Measurements from ENCODE around the gene MGLL.

DNA sequence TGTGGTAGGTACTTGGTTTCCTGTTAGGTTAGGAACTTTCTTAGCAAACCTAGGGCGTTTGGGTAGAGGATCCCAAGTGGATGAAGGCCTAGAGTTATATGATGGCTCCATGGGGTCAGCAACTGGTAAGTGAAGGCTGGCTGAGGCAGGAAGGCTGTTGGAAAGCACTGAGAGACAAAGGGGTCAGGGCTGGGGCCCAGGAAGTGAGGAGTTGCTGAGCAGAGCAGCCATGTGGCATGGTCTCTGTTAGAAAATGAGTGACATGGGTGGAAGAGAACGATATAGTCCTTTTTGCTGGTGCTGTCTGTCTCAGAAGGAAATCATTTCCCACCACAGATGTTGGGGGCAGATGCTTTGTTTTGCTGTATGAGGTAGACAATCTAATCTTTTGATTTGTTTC, 34.5 kb upstream of the MGLL start:
- TF ChIP-seq, protein P1, sequence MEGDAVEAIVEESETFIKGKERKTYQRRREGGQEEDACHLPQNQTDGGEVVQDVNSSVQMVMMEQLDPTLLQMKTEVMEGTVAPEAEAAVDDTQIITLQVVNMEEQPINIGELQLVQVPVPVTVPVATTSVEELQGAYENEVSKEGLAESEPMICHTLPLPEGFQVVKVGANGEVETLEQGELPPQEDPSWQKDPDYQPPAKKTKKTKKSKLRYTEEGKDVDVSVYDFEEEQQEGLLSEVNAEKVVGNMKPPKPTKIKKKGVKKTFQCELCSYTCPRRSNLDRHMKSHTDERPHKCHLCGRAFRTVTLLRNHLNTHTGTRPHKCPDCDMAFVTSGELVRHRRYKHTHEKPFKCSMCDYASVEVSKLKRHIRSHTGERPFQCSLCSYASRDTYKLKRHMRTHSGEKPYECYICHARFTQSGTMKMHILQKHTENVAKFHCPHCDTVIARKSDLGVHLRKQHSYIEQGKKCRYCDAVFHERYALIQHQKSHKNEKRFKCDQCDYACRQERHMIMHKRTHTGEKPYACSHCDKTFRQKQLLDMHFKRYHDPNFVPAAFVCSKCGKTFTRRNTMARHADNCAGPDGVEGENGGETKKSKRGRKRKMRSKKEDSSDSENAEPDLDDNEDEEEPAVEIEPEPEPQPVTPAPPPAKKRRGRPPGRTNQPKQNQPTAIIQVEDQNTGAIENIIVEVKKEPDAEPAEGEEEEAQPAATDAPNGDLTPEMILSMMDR (IDR thresholded peaks at IDR 0.05): no peak
- no peak for TF ChIP-seq EP300 (IDR thresholded peaks at IDR 0.05)
- TF ChIP-seq POLR2A (IDR thresholded peaks at IDR 0.05): no peak
- TF ChIP-seq POLR2AphosphoS5 (IDR thresholded peaks at IDR 0.05): no peak
